ENCODE data around the gene HEPACAM.

The HEPACAM gene

DNA sequence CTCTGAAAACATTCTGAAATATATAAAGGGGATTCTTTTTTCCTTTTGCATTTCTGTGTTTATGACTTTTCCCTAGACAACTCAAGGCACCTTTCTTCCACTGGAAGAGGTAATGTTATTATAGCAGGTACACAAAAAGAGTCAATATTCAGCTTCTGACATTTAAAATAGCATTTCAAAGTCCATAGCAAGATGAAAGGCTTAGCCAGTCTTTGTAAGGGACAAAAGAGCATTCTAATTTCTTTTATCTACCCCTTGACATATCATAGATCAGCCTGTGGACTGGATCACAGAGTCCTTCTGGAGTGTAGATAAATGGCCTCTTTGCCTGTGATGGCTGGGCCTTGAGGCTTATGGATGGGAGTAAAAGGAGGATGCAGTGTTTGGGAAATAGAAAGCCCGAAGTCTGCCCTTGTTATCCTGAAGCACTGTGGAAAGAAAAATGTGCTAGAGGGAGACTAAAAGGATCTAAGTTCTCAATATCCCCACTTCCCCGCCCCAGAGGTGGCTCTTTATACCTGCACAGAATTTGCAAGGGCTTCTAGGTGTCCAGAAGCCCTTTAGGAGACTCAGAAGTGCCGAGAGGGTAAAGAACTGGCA, 1.6 kb upstream of the HEPACAM start:
- TF ChIP-seq, protein P1, sequence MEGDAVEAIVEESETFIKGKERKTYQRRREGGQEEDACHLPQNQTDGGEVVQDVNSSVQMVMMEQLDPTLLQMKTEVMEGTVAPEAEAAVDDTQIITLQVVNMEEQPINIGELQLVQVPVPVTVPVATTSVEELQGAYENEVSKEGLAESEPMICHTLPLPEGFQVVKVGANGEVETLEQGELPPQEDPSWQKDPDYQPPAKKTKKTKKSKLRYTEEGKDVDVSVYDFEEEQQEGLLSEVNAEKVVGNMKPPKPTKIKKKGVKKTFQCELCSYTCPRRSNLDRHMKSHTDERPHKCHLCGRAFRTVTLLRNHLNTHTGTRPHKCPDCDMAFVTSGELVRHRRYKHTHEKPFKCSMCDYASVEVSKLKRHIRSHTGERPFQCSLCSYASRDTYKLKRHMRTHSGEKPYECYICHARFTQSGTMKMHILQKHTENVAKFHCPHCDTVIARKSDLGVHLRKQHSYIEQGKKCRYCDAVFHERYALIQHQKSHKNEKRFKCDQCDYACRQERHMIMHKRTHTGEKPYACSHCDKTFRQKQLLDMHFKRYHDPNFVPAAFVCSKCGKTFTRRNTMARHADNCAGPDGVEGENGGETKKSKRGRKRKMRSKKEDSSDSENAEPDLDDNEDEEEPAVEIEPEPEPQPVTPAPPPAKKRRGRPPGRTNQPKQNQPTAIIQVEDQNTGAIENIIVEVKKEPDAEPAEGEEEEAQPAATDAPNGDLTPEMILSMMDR (conservative IDR thresholded peaks at IDR 0.05; ENCODE audit: low read depth, low read length): no peak
- DNase-seq (ENCODE audit: low read depth): no peak
- no peak overlapping the region for H3K4me3 ChIP-seq (ENCODE audit: low read depth, low read length)

DNA sequence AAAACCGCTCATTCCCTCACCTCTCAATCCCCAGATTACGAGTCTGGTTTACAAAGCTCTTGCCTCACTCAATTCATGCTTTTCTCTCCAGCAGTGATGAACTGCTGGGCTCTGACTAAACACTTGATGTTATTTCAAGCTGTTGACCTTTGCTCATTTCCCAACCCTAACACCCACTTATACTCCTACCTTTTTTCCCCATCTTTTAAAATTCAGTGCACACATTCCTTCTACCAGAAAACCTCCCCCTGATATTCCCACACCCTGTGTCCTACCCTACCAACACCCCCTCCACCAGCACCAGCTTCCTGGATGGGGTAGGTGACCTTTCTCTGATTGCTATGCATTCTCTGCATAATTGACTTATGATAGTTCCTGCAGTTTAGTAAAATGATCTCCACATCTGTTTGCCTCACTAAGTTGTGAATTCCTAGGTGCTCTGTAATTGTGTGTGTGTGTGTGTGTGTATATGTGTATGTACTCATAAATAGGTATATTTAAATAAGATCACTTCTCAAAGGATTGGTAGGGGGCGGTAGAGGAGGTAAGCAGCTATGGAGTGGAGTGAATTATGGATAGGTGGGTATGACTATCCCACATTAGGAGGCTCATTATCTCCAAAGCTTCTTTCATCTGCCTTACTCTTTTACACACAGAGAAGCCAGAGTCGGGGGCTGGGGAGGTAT, 842 bp downstream of the HEPACAM start:
- H3K4me3 ChIP-seq (ENCODE audit: low read depth, low read length): no peak overlapping the region
- TF ChIP-seq, protein P1 (conservative IDR thresholded peaks at IDR 0.05; ENCODE audit: low read depth, low read length): peak; percentile 36
- DNase-seq (ENCODE audit: low read depth): peak; percentile 95

DNA sequence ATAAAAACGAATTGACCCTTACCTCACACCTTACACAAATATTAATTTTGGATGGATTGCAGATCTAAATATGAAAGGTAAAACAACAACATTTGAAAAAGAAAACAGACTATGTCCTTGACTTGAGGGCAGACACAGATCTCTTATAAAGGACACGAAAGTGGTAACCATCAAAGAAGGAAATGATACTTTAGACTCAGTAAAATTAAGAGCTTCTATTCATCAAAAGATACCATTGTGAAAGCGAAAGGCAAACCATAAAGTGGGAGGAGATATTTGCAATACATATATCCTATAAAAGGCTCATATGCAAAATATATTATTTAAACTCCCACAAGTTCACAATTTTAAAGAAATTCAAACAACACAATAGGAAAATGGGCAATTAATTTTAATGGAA, 5.0 kb downstream of the HEPACAM start:
- H3K4me3 ChIP-seq (ENCODE audit: low read depth, low read length): no peak overlapping the region
- DNase-seq (ENCODE audit: low read depth): no peak
- TF ChIP-seq, protein P1 (conservative IDR thresholded peaks at IDR 0.05; ENCODE audit: low read depth, low read length): no peak

DNA sequence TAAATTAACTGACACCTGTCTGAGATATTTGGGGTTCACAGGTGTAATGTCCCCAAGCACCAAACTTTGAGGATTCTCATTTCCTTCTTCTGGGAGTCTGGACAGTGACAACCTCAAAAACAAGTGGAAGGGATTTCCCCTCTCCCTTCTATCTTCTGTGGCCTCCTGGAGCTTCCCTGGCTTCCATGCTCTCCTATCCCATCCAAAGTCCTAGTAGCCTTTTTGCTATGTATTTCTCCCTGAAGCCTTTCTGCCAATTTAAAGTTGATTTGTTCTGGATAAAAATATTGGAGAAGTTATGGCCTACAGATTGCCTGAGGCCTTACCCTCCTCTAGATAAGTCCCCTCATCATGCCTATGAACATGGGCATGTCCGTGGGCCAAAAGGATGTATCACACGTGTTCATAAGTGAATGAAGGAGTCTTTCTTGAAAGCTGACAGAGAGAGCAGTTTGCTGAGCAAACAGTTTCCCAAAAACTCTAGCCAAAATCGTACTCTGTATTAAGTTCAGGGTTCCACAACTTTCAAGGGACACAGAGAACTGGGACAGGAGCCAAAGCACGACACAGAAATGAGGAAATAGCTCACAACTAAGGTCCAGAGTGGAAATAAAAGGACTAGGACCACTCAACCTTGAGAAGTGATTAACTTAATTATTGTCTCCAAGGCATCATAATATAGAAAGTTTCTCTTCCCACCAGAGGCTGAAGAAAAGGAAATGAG, 6.7 kb downstream of the HEPACAM start:
- TF ChIP-seq, protein P1 (conservative IDR thresholded peaks at IDR 0.05; ENCODE audit: low read depth, low read length): no peak
- DNase-seq (ENCODE audit: low read depth): no peak
- H3K4me3 ChIP-seq (ENCODE audit: low read depth, low read length): no peak overlapping the region

DNA sequence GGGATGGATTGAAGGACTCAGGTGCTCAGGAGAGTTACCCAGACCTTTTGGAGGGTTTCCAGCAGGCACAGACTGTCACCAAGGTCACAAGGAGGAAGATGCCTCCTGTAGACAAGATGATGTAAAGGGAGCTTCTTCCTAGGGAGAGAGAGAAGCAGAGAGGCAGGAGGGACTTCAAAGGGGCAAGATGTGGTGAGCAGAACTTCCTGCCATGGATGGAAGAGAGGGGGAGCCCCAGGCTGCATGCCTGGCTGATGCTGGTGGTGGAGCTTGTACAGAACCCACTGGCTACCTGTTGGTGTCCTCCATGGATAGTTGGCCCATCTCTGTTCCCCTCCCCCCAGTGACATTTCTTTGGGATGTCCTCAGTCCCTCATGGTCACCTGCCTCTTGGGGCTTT, 12.6 kb downstream of the HEPACAM start:
- DNase-seq (ENCODE audit: low read depth): no peak
- H3K4me3 ChIP-seq (ENCODE audit: low read depth, low read length): no peak overlapping the region
- TF ChIP-seq, protein P1 (conservative IDR thresholded peaks at IDR 0.05; ENCODE audit: low read depth, low read length): peak; percentile 2

DNA sequence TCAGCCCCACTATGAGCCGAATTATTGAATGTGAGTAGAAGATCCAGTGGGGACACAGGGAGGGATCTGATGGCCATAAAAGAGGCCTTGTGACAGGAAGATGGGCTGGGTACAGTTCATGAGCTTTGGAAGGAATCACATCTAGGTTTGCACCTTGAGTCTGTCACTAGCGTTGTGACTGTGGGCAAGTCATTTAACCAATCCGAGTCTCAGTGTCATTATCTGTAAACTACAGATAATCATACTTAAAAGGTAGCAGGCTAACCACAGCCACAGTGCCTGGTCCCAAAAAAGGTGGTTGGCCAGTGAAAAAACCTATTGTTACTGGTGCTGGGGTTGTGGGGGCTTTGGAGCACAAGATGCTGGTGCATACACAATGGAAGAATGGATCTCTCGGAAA, 13.0 kb downstream of the HEPACAM start:
- no peak overlapping the region for H3K4me3 ChIP-seq (ENCODE audit: low read depth, low read length)
- TF ChIP-seq, protein P1 (conservative IDR thresholded peaks at IDR 0.05; ENCODE audit: low read depth, low read length): no peak
- DNase-seq (ENCODE audit: low read depth): no peak

All from choroid plexus epithelial cell (primary cell).